WTC11 (cell line): ENCODE results near the gene CDK4. TPM values are rescaled to one million over a fixed set of nuclear protein-coding genes. Genes with fewer than 3 reads are reported as not detected.

ENCODE experiments used
- ATAC-seq: fragments of 200-7000 bp; cut with Tn5 transposase; 2 replicates; pipeline ENCODE4 v1.10.0; 2021; ENCODE audit warnings: mild to moderate bottlenecking, moderate library complexity
- CTCF ChIA-PET: fragments of 300-600 bp; sonication (Branson Sonifier 250); formaldehyde crosslinking; loops from one replicate; lab custom pipeline; 2021; ENCODE audit warnings: antibody characterized with exemption; lab: Charles Lee
- POLR2A ChIA-PET: fragments of 350-600 bp; sonication (Branson Sonifier 250); formaldehyde crosslinking; loops from one replicate; lab custom pipeline; 2021; ENCODE audit warnings: antibody characterized with exemption; lab: Charles Lee
- DNase-seq: peaks from one replicate; pipeline ENCODE4 v3.0.0; 2021; ENCODE audit warnings: low spot score
- H3K27ac Mint-ChIP-seq: 2 replicates; pipeline ENCODE4 v1.8.0; 2021; ENCODE audit warnings: mixed read lengths
- H3K27me3 Mint-ChIP-seq: 2 replicates; pipeline ENCODE4 v1.8.0; 2021; ENCODE audit warnings: low read depth, mild to moderate bottlenecking, moderate library complexity, mixed read lengths
- H3K36me3 Mint-ChIP-seq: 2 replicates; pipeline ENCODE4 v1.8.0; 2021; ENCODE audit warnings: mixed read lengths
- H3K4me1 Mint-ChIP-seq: 2 replicates; pipeline ENCODE4 v1.8.0; 2022; ENCODE audit warnings: mixed read lengths
- H3K4me3 Mint-ChIP-seq: 2 replicates; pipeline ENCODE4 v1.8.0; 2021; ENCODE audit warnings: mild to moderate bottlenecking, moderate library complexity, mixed read lengths
- H3K9me3 Mint-ChIP-seq: 2 replicates; pipeline ENCODE4 v1.8.0; 2021; ENCODE audit warnings: mixed read lengths
- AR ChIP-seq: fragments of 250-450 bp; sonication (Bioruptor Pico); IDR thresholded peaks from 2 replicates; pipeline ENCODE4 v1.9.0; 2021; ENCODE audit warnings: mild to moderate bottlenecking
- ARID4B ChIP-seq: sonication (generic); formaldehyde crosslinking; IDR thresholded peaks from 2 replicates; pipeline ENCODE4 v1.8.0; 2023; ENCODE audit warnings: missing genetic modification reagents, mild to moderate bottlenecking, borderline replicate concordance
- ATF2 ChIP-seq: sonication (generic); formaldehyde crosslinking; IDR thresholded peaks from 2 replicates; pipeline ENCODE4 v1.8.1; 2022; ENCODE audit warnings: low read depth, missing genetic modification reagents, borderline replicate concordance
- CREB1 ChIP-seq: sonication (generic); formaldehyde crosslinking; IDR thresholded peaks from 2 replicates; pipeline ENCODE4 v1.8.0; 2023; ENCODE audit warnings: mild to moderate bottlenecking, missing genetic modification reagents
- GTF2I ChIP-seq: fragments of 250-450 bp; sonication (Bioruptor Pico); conservative IDR thresholded peaks from 2 replicates; pipeline ENCODE4 v1.4.0; 2021; ENCODE audit warnings: mild to moderate bottlenecking
- NR3C1 ChIP-seq: sonication (generic); formaldehyde crosslinking; conservative IDR thresholded peaks from 2 replicates; pipeline ENCODE4 v1.8.1; 2023; ENCODE audit warnings: low read depth, mild to moderate bottlenecking, missing genetic modification reagents
- PREB ChIP-seq: sonication (generic); formaldehyde crosslinking; IDR thresholded peaks from 2 replicates; pipeline ENCODE4 v1.8.1; 2022; ENCODE audit warnings: mild to moderate bottlenecking, missing genetic modification reagents, moderate library complexity, borderline replicate concordance
- RELA ChIP-seq: sonication (generic); formaldehyde crosslinking; IDR thresholded peaks from 2 replicates; pipeline ENCODE4 v1.8.1; 2022; ENCODE audit warnings: missing genetic modification reagents, mild to moderate bottlenecking, borderline replicate concordance
- USF2 ChIP-seq: sonication (generic); formaldehyde crosslinking; IDR thresholded peaks from 2 replicates; pipeline ENCODE4 v1.8.1; 2023; ENCODE audit warnings: mild to moderate bottlenecking, missing genetic modification reagents, moderate library complexity
- ZBTB43 ChIP-seq: sonication (generic); formaldehyde crosslinking; IDR thresholded peaks from 2 replicates; pipeline ENCODE4 v1.8.1; 2023; ENCODE audit warnings: mild to moderate bottlenecking, missing genetic modification reagents
- ZNF219 ChIP-seq: sonication (generic); formaldehyde crosslinking; IDR thresholded peaks from 2 replicates; pipeline ENCODE4 v1.8.0; 2023; ENCODE audit warnings: missing genetic modification reagents, mild to moderate bottlenecking, borderline replicate concordance
- ZNF232 ChIP-seq: sonication (generic); formaldehyde crosslinking; IDR thresholded peaks from 2 replicates; pipeline ENCODE4 v1.8.0; 2022; ENCODE audit warnings: mild to moderate bottlenecking, missing genetic modification reagents
- ZNF281 ChIP-seq: sonication (generic); formaldehyde crosslinking; IDR thresholded peaks from 2 replicates; pipeline ENCODE4 v1.8.0; 2023; ENCODE audit warnings: mild to moderate bottlenecking, missing genetic modification reagents
- ZNF512 ChIP-seq: sonication (generic); formaldehyde crosslinking; IDR thresholded peaks from 2 replicates; pipeline ENCODE4 v1.8.1; 2022; ENCODE audit warnings: missing genetic modification reagents, borderline replicate concordance
- total RNA-seq: library from RNA; stranded (reverse); gene quantifications from 3 replicates; pipeline ENCODE4 v1.2.3, GENCODE V29; 2021

CDK4 gene
- total RNA-seq, 1 experiment from 2014 or later, result 152 TPM

- Mint-ChIP-seq H3K36me3 (peaks cover 23% of the 10 kb centered on the region), H3K4me3 (peak within 1 kb of the TSS; percentile 97), H3K27ac (peak within 1 kb of the TSS; percentile 100), H3K9me3 (no peaks in the 10 kb centered on the region), H3K27me3 (peaks cover 31% of the 10 kb centered on the region), H3K4me1 (peaks cover 10% of the 10 kb centered on the region)
- CTCF ChIA-PET, result interaction anchor here (0.6 to 1.5 kb wide), 11 partner anchors 9 to 1088 kb away, joined by 3 to 19 read pairs (median 3); partner anchors contain the start of gene TSFM
- POLR2A ChIA-PET, result interaction anchor here (0.7 to 1.0 kb wide), 10 partner anchors 8 to 81 kb away, joined by 3 to 6 read pairs (median 4); partner anchors contain the start of genes CDK4, CTDSP2 and TSPAN31
- ATAC-seq (peak; percentile 89), DNase-seq (peak; percentile 97)
- TF ChIP-seq CREB1 (peak; percentile 73; the same call in 1 of the 2 replicates), ARID4B (peak; percentile 93), GTF2I (0 out of 2 replicates have a peak, but pooled peaks have one; percentile 53), ZNF219 (no peak), PREB (CRISPR knock-in tag) (0 out of 2 replicates have a peak, but pooled peaks have one; percentile 23), ZNF232 (CRISPR knock-in tag) (no peak), AR (peak; percentile 58; the same call in 1 of the 2 replicates), RELA (CRISPR knock-in tag) (peak; percentile 78; the same call in 1 of the 2 replicates), USF2 (CRISPR knock-in tag) (peak; percentile 81), ZNF512 (CRISPR knock-in tag) (0 out of 2 replicates have a peak, but pooled peaks have one; percentile 15), ZNF281 (CRISPR knock-in tag) (no peak), ATF2 (CRISPR knock-in tag) (no peak), NR3C1 (CRISPR knock-in tag) (no peak), ZBTB43 (peak; percentile 64; the same call in 1 of the 2 replicates)
Measured at GRCh38 chr12:57771873-57772428, 19.8 kb upstream of the CDK4 start, which contains the start of gene METTL1. Gene METTL1 (minus strand): TSS chr12:57772105. CDS start chr12:57772083, 22 bp downstream.
